ENCODE results near the gene BRD2. TPM values are rescaled to one million over a fixed set of nuclear protein-coding genes. Genes with fewer than 3 reads are reported as not detected.
A peak's percentile ranks its signal among the peaks of the same experiment; 100 is the strongest.

BRD2 gene
- total RNA-seq, 1 donor from 2014 or later, result 238 TPM

- Mint-ChIP-seq H3K27me3 (peaks cover 23% of the 10 kb centered on the region), H3K27ac (no peak overlapping the region), H3K4me3 (ENCODE audit: low read depth) (no peak overlapping the region)
These were observed 25.1 kb downstream of the BRD2 start for GRCh38 chr6:32993363-32993973.

GRCh38 chr6:32995448-32995847 lies 27.1 kb downstream of the BRD2 start:
- Mint-ChIP-seq H3K4me3 (ENCODE audit: low read depth) (no peak overlapping the region), H3K36me3 (ENCODE audit: insufficient read depth) (no peaks in the 10 kb centered on the region), H3K9me3 (ENCODE audit: low read depth) (peaks cover 8% of the 10 kb centered on the region), H3K27ac (no peak overlapping the region), H3K4me1 (ENCODE audit: low read depth) (peaks cover 7% of the 10 kb centered on the region), H3K27me3 (peaks cover 31% of the 10 kb centered on the region)
- TF ChIP-seq CTCF (IDR thresholded peaks at IDR 0.05; ENCODE audit: unreplicated experiment), result no peak
- no peak for DNase-seq (ENCODE audit: low spot score, unreplicated experiment)

More at GRCh38 chr6:32993363-32993973, 25.1 kb downstream of the BRD2 start:
- Mint-ChIP-seq H3K4me1 (ENCODE audit: low read depth) (peaks cover 6% of the 10 kb centered on the region), H3K9me3 (ENCODE audit: low read depth) (peaks cover 8% of the 10 kb centered on the region), H3K36me3 (ENCODE audit: insufficient read depth) (no peaks in the 10 kb centered on the region)
- TF ChIP-seq CTCF (IDR thresholded peaks at IDR 0.05; ENCODE audit: unreplicated experiment), result no peak
- no peak for DNase-seq (ENCODE audit: low spot score, unreplicated experiment)

GRCh38 chr6:33000055-33000454 lies 31.7 kb downstream of the BRD2 start:
- no peak overlapping the region for H3K4me3 Mint-ChIP-seq (ENCODE audit: low read depth)
- H3K27me3 Mint-ChIP-seq, result peaks cover 54% of the 10 kb centered on the region
- DNase-seq (ENCODE audit: low spot score, unreplicated experiment), result no peak
- H3K9me3 Mint-ChIP-seq (ENCODE audit: low read depth), result no peaks in the 10 kb centered on the region
- peak; percentile 62 for TF ChIP-seq CTCF (IDR thresholded peaks at IDR 0.05; ENCODE audit: unreplicated experiment)
- H3K4me1 Mint-ChIP-seq (ENCODE audit: low read depth), result peaks cover 1% of the 10 kb centered on the region
- no peak overlapping the region for H3K27ac Mint-ChIP-seq
- no peaks in the 10 kb centered on the region for H3K36me3 Mint-ChIP-seq (ENCODE audit: insufficient read depth)

GRCh38 chr6:33001685-33002084 lies 33.3 kb downstream of the BRD2 start:
- Mint-ChIP-seq H3K4me1 (ENCODE audit: low read depth) (peaks cover 1% of the 10 kb centered on the region), H3K4me3 (ENCODE audit: low read depth) (no peak overlapping the region), H3K27ac (no peak overlapping the region), H3K9me3 (ENCODE audit: low read depth) (no peaks in the 10 kb centered on the region), H3K36me3 (ENCODE audit: insufficient read depth) (no peaks in the 10 kb centered on the region), H3K27me3 (peaks cover 45% of the 10 kb centered on the region)
- DNase-seq (ENCODE audit: low spot score, unreplicated experiment), result no peak
- TF ChIP-seq CTCF (IDR thresholded peaks at IDR 0.05; ENCODE audit: unreplicated experiment), result no peak

- no peak overlapping the region for H3K4me3 Mint-ChIP-seq (ENCODE audit: low read depth)
- DNase-seq (ENCODE audit: low spot score, unreplicated experiment), result no peak
- no peaks in the 10 kb centered on the region for H3K9me3 Mint-ChIP-seq (ENCODE audit: low read depth)
- H3K27ac Mint-ChIP-seq, result no peak overlapping the region
- peaks cover 9% of the 10 kb centered on the region for H3K4me1 Mint-ChIP-seq (ENCODE audit: low read depth)
- no peak for TF ChIP-seq CTCF (IDR thresholded peaks at IDR 0.05; ENCODE audit: unreplicated experiment)
- H3K36me3 Mint-ChIP-seq (ENCODE audit: insufficient read depth), result no peaks in the 10 kb centered on the region
- H3K27me3 Mint-ChIP-seq, result peaks cover 45% of the 10 kb centered on the region
These were observed 36.5 kb downstream of the BRD2 start for GRCh38 chr6:33004940-33005339.

Data from progenitor cell of endocrine pancreas (in vitro differentiated cells).